Esophagus muscularis mucosa (tissue), 4 donors: ENCODE measurements around the gene SEMA5B. TPM values are rescaled to one million over a fixed set of nuclear protein-coding genes. Genes with fewer than 3 reads are reported as not detected.

Experiments used
- DNase-seq: peaks from one replicate; pipeline ENCODE4 v3.0.0-alpha.2; 2017; ENCODE audit errors: extremely low spot score
- H3K27ac ChIP-seq, 4 donors: fragments of 200-600 bp; sonication (generic); replicated peaks in 1 of 4; 1 replicate in 3 of 4; 2 replicates in 1 of 4; pipeline ENCODE4 v1.5.1; 2016 to 2019; ENCODE audit warnings: mild to moderate bottlenecking in 1 of 4
- H3K27me3 ChIP-seq, 4 donors: fragments of 200-600 bp; sonication (generic); one replicate each; pipeline versions ENCODE4 v1.5.1 to v1.6.0; 2016 to 2019
- H3K36me3 ChIP-seq, 4 donors: fragments of 200-600 bp; sonication (generic); one replicate each; pipeline ENCODE4 v1.5.1; 2016 to 2019
- H3K4me1 ChIP-seq, 4 donors: fragments of 200-600 bp; sonication (generic); one replicate each; pipeline ENCODE4 v1.5.1; 2016 to 2019
- H3K4me3 ChIP-seq, 4 donors: fragments of 200-600 bp; sonication (generic); 1 replicate in 2 of 4; 2 replicates in 2 of 4; pipeline ENCODE4 v1.5.1; 2016 to 2019; ENCODE audit warnings: mild to moderate bottlenecking in 4 of 4, moderate library complexity in 1 of 4
- H3K9me3 ChIP-seq, 4 donors: fragments of 200-600 bp; sonication (generic); 1 replicate in 3 of 4; 2 replicates in 1 of 4; pipeline ENCODE4 v1.5.1; 2016 to 2019
- EP300 ChIP-seq: sonication (generic); formaldehyde crosslinking; IDR thresholded peaks from one replicate; pipeline ENCODE4 v1.6.1; 2017; ENCODE audit warnings: antibody characterized with exemption
- POLR2A ChIP-seq: fragments of 450-650 bp; IDR thresholded peaks from one replicate; pipeline ENCODE4 v1.6.1; 2017; ENCODE audit warnings: antibody characterized with exemption, moderate library complexity, mild to moderate bottlenecking, low read depth
- POLR2AphosphoS5 ChIP-seq, 2 donors: sonication (generic); formaldehyde crosslinking; IDR thresholded peaks; one replicate each; pipeline ENCODE4 v1.6.1; 2017; ENCODE audit warnings: antibody characterized with exemption in 2 of 2
- WGBS: methylation state at CpG from one replicate; pipeline ENCODE4 v1.1.5; 2018; 5-methylcytosine and 5-hydroxymethylcytosine counted together
- intact Hi-C: fragments of 100-400 bp; cut with DNase I; formaldehyde crosslinking; loops from one replicate; pipeline ENCODE4 v1.15.1; 2023
- total RNA-seq, 4 donors: library from RNA; depleted of rRNA; stranded (reverse); fragments of >200 nt; gene quantifications; one replicate each; pipeline versions ENCODE4 v1.1.0 to v1.2.1, GENCODE V29; 2016
- TF ChIP-seq, protein P1 (sequence below), 3 experiments: fragments of 200-600 bp in 2 of 3; fragments of 450-650 bp in 1 of 3; sonication (generic) in 2 of 3; IDR thresholded peaks; one replicate each; pipeline ENCODE4 v1.5.1; 2017 to 2019; ENCODE audit warnings: antibody characterized with exemption in 3 of 3, mild to moderate bottlenecking in 2 of 3, moderate library complexity in 1 of 3

The SEMA5B gene
- total RNA-seq, 4 donors from 2014 or later = under 0.01 to 1.6 (median 0.34) TPM

DNA sequence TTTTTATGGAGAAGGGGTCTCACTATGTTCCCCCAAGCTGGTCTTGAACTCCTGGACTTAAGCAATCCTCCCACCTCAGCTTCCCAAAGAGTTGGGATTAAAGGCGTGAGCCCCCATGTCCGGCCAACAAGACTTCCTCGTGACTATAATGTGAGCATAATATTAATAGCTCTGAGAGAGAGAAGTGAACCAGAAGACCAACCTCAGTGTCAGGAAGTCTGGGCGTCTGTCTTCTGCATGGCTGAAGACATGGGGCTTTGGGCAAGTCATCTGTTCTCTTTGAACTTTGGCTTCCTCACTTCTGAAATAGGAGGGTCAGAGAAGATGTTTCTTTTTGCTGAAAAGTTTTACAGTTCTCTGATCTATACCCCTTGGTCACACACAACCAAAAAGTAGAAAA is 140.6 kb downstream of the SEMA5B start:
- no peak for DNase-seq
- WGBS = 87% methylated on average over 4 of the region's 4 CpGs
- Histone ChIP-seq H3K27ac (no peak overlapping the region), H3K4me1 (peaks cover 0 to 19% (median 17%) of the 10 kb centered on the region in 4 donors), H3K9me3 (no peaks in the 10 kb centered on the region), H3K27me3 (no peaks in the 10 kb centered on the region), H3K4me3 (no peak overlapping the region), H3K36me3 (peaks cover 0 to 5% (median 1%) of the 10 kb centered on the region in 4 donors)
- intact Hi-C loops = no loop called here
- TF ChIP-seq, protein P1, sequence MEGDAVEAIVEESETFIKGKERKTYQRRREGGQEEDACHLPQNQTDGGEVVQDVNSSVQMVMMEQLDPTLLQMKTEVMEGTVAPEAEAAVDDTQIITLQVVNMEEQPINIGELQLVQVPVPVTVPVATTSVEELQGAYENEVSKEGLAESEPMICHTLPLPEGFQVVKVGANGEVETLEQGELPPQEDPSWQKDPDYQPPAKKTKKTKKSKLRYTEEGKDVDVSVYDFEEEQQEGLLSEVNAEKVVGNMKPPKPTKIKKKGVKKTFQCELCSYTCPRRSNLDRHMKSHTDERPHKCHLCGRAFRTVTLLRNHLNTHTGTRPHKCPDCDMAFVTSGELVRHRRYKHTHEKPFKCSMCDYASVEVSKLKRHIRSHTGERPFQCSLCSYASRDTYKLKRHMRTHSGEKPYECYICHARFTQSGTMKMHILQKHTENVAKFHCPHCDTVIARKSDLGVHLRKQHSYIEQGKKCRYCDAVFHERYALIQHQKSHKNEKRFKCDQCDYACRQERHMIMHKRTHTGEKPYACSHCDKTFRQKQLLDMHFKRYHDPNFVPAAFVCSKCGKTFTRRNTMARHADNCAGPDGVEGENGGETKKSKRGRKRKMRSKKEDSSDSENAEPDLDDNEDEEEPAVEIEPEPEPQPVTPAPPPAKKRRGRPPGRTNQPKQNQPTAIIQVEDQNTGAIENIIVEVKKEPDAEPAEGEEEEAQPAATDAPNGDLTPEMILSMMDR (IDR thresholded peaks at IDR 0.05) = no peak
- TF ChIP-seq POLR2AphosphoS5 (IDR thresholded peaks at IDR 0.05) (no peak), POLR2A (no peak), EP300 (no peak)

- H3K9me3 ChIP-seq = no peaks in the 10 kb centered on the region
- intact Hi-C loops = no loop called here
- peaks cover 0 to 19% (median 17%) of the 10 kb centered on the region in 4 donors for H3K4me1 ChIP-seq
- 95% methylated on average over 4 of the region's 4 CpGs for WGBS
- DNase-seq = no peak
- H3K27me3 ChIP-seq = no peaks in the 10 kb centered on the region
- peaks cover 0 to 10% (median 3%) of the 10 kb centered on the region in 4 donors for H3K36me3 ChIP-seq
- no peak overlapping the region for H3K4me3 ChIP-seq
- TF ChIP-seq, protein P1 (IDR thresholded peaks at IDR 0.05) = no peak
- TF ChIP-seq EP300 = no peak
- no peak for TF ChIP-seq POLR2A
- TF ChIP-seq POLR2AphosphoS5 (IDR thresholded peaks at IDR 0.05) = no peak
- H3K27ac ChIP-seq = no peak overlapping the region
These were observed 141.3 kb downstream of the SEMA5B start for GRCh38 chr3:122886251-122886650.

DNA sequence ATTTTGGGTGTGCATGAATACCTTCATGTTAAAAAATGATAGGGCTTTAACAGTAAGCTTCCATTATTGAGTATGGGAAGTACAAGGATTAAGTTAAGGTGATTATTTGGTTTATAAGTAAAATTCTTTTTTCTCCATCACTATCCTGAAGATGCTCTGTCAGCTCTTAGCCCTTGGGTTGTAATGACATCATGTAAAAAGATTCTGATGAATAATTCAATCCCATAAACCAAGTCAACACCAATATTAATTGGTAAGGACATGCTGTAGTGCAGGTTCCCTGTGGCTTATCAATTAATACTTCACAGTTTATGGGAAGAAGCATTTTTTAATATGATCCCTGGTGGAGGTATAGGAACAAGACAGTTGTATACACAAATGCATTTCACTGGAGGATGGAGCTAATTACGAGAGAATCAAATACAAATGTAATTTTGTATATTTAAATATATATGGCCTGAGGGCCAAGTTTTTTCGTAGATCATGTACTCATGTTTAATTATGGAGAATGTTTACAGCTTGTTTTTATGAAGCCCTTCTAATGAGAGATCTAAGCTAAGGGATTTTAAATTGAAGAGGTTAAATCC is 145.1 kb downstream of the SEMA5B start:
- H3K27me3 ChIP-seq = no peaks in the 10 kb centered on the region

GRCh38 chr3:122880624-122881023 is 146.9 kb downstream of the SEMA5B start:
- TF ChIP-seq EP300 (no peak), POLR2AphosphoS5 (IDR thresholded peaks at IDR 0.05) (no peak), POLR2A (no peak)
- TF ChIP-seq, protein P1 (IDR thresholded peaks at IDR 0.05) = no peak
- no peaks in the 10 kb centered on the region for H3K9me3 ChIP-seq
- no peak overlapping the region for H3K27ac ChIP-seq
- no peak overlapping the region for H3K4me3 ChIP-seq
- no peak for DNase-seq
- no peaks in the 10 kb centered on the region for H3K27me3 ChIP-seq
- 67% methylated on average over 4 of the region's 4 CpGs for WGBS
- intact Hi-C loops = loop anchor here (5.0 kb wide), 1 partner anchor 652 kb away; no protein-coding TSS in a partner anchor
- no peaks in the 10 kb centered on the region for H3K4me1 ChIP-seq
- H3K36me3 ChIP-seq = peaks cover 0 to 33% (median 9%) of the 10 kb centered on the region in 4 donors

More for the DNA sequence above, 145.1 kb downstream of the SEMA5B start:
- 97% methylated on average over 2 of the region's 2 CpGs for WGBS
- intact Hi-C loops = loop anchor here (5.0 kb wide), 1 partner anchor 650 kb away; no protein-coding TSS in a partner anchor
- no peak for TF ChIP-seq POLR2A
- no peak for TF ChIP-seq EP300
- Histone ChIP-seq H3K4me1 (no peaks in the 10 kb centered on the region), H3K27ac (no peak overlapping the region), H3K4me3 (no peak overlapping the region), H3K36me3 (peaks cover 0 to 31% (median 11%) of the 10 kb centered on the region in 4 donors), H3K9me3 (no peaks in the 10 kb centered on the region)
- DNase-seq = no peak

DNA sequence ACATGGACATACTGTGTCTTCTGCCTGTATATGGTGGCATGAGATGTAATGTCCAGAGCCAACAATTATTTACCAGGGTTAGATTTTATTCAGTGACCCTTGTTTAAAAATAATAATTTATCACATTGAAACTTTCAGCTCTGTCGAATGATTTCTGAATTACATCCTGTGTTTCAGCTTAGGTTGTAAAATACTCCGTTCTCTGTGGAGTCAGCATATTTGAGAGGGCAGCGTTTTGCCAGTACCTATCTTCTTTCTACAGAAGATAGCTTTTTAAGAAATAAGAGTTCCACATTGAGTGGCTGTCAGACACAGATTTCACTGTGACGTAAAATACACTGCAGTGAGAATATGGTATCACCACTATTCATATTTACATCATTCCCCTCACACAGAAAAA is 147.4 kb downstream of the SEMA5B start:
- 90% methylated on average over 4 of the region's 4 CpGs for WGBS
- no peaks in the 10 kb centered on the region for H3K4me1 ChIP-seq
- no peak for DNase-seq
- H3K9me3 ChIP-seq = no peaks in the 10 kb centered on the region
- H3K27ac ChIP-seq = no peak overlapping the region
- TF ChIP-seq POLR2A = no peak
- intact Hi-C loops = loop anchor here (5.0 kb wide), 1 partner anchor 652 kb away; no protein-coding TSS in a partner anchor
- no peak overlapping the region for H3K4me3 ChIP-seq
- H3K36me3 ChIP-seq = peaks cover 0 to 36% (median 11%) of the 10 kb centered on the region in 4 donors
- H3K27me3 ChIP-seq = no peaks in the 10 kb centered on the region
